IMR-90 (cell line): ENCODE results near the gene PPP4C. TPM values are rescaled to one million over a fixed set of nuclear protein-coding genes. Genes with fewer than 3 reads are reported as not detected.

Experiments used
- ATAC-seq: fragments of 200-7000 bp; cut with Tn5 transposase; 2 replicates; pipeline ENCODE4 v1.9.1; 2020; ENCODE audit warnings: low read depth, mild to moderate bottlenecking, moderate library complexity
- BruUV-seq: library from RNA; stranded (reverse); fragments of 400-500 nt; replicated peaks from 2 replicates; lab custom pipeline; 2021; lab: Mats Ljungman, UMichigan
- CTCF ChIA-PET: fragments of 300-600 bp; formaldehyde crosslinking; extraction: SDS; loops from one replicate; lab custom pipeline; 2021; ENCODE audit warnings: antibody characterized with exemption; lab: Yijun Ruan, JAX
- POLR2A ChIA-PET: fragments of 300-600 bp; sonication (Branson Sonifier 250); formaldehyde crosslinking; loops from one replicate; lab custom pipeline; 2022; ENCODE audit warnings: antibody characterized with exemption; ENCODE audit not compliant: unreplicated experiment; lab: Charles Lee
- DNase-seq: peaks from one replicate; pipeline ENCODE4 v3.0.0; 2013
- H2AFZ ChIP-seq: replicated peaks from 2 replicates; pipeline ENCODE3; 2013; ENCODE audit warnings: low read length, mild to moderate bottlenecking; ENCODE audit not compliant: poor library complexity
- H2AK5ac ChIP-seq: 2 replicates; pipeline ENCODE4 v1.6.1; 2013; ENCODE audit warnings: low read depth, low read length, inconsistent platforms
- H2AK9ac ChIP-seq: replicated peaks from 2 replicates; pipeline ENCODE3; 2013; ENCODE audit warnings: mild to moderate bottlenecking, low read depth, low read length, moderate library complexity; ENCODE audit not compliant: poor library complexity
- H2BK120ac ChIP-seq: 2 replicates; pipeline ENCODE4 v1.6.1; 2013; ENCODE audit warnings: low read depth, low read length, inconsistent platforms
- H2BK15ac ChIP-seq: 3 replicates; pipeline ENCODE4 v1.6.1; 2013; ENCODE audit warnings: low read depth, low read length, inconsistent platforms
- H2BK20ac ChIP-seq: 2 replicates; pipeline ENCODE4 v1.6.1; 2013; ENCODE audit warnings: low read depth, mild to moderate bottlenecking, inconsistent platforms, low read length, moderate library complexity
- H2BK5ac ChIP-seq: 2 replicates; pipeline ENCODE4 v1.6.1; 2013; ENCODE audit warnings: mild to moderate bottlenecking, low read depth, low read length, inconsistent platforms; ENCODE audit not compliant: poor library complexity, severe bottlenecking
- H3K14ac ChIP-seq: replicated peaks from 2 replicates; pipeline ENCODE4 v1.6.1; 2013; ENCODE audit warnings: low read depth, low read length, inconsistent platforms
- H3K18ac ChIP-seq: 2 replicates; pipeline ENCODE4 v1.6.1; 2013; ENCODE audit warnings: low read depth, low read length, control low read depth
- H3K23ac ChIP-seq: 2 replicates; pipeline ENCODE4 v1.6.1; 2013; ENCODE audit warnings: low read depth, low read length, inconsistent platforms
- H3K27ac ChIP-seq: 2 replicates; pipeline ENCODE4 v1.5.1; 2013; ENCODE audit warnings: mild to moderate bottlenecking, control low read depth, low read length; ENCODE audit not compliant: insufficient read depth
- H3K27me3 ChIP-seq: 2 replicates; pipeline ENCODE4 v1.6.1; 2013; ENCODE audit warnings: low read length; ENCODE audit not compliant: control insufficient read depth, insufficient read depth
- H3K36me3 ChIP-seq: 2 replicates; pipeline ENCODE4 v1.6.1; 2013; ENCODE audit warnings: low read length, mixed read lengths; ENCODE audit not compliant: control insufficient read depth, insufficient read depth
- H3K4ac ChIP-seq: 2 replicates; pipeline ENCODE4 v1.6.1; 2013; ENCODE audit warnings: low read depth, low read length, inconsistent platforms
- H3K4me1 ChIP-seq: 2 replicates; pipeline ENCODE4 v1.6.1; 2013; ENCODE audit warnings: low read length, mixed read lengths; ENCODE audit not compliant: control insufficient read depth, insufficient read depth
- H3K4me2 ChIP-seq: 2 replicates; pipeline ENCODE4 v1.6.1; 2013; ENCODE audit warnings: low read depth, mild to moderate bottlenecking, control low read depth, low read length, moderate library complexity
- H3K4me3 ChIP-seq: 2 replicates; pipeline ENCODE4 v1.5.1; 2013; ENCODE audit warnings: low read depth, mild to moderate bottlenecking, control low read depth, low read length, moderate library complexity; ENCODE audit not compliant: insufficient read depth
- H3K56ac ChIP-seq: 2 replicates; pipeline ENCODE4 v1.6.1; 2013; ENCODE audit warnings: low read length, inconsistent platforms; ENCODE audit not compliant: insufficient read depth; ENCODE audit errors: extremely low read depth
- H3K79me1 ChIP-seq, 2 experiments: 2 replicates each; pipeline ENCODE4 v1.6.1; 2013; ENCODE audit warnings: low read length in 2 of 2, inconsistent platforms in 1 of 2, low read depth in 1 of 2
- H3K9ac ChIP-seq: 2 replicates; pipeline ENCODE4 v1.6.1; 2013; ENCODE audit warnings: low read depth, low read length, control low read depth
- H3K9me1 ChIP-seq: 2 replicates; pipeline ENCODE4 v1.6.1; 2013; ENCODE audit warnings: low read length, inconsistent platforms; ENCODE audit not compliant: insufficient read depth
- H3K9me3 ChIP-seq: 2 replicates; pipeline ENCODE4 v1.6.1; 2013; ENCODE audit warnings: low read length; ENCODE audit not compliant: control insufficient read depth, insufficient read depth
- H4K20me1 ChIP-seq: 2 replicates; pipeline ENCODE4 v1.6.1; 2013; ENCODE audit warnings: low read length, inconsistent platforms; ENCODE audit not compliant: insufficient read depth
- H4K5ac ChIP-seq: 2 replicates; pipeline ENCODE4 v1.6.1; 2013; ENCODE audit warnings: mild to moderate bottlenecking, low read depth, low read length, control low read depth
- H4K8ac ChIP-seq, 2 experiments: 2 replicates each; pipeline ENCODE4 v1.6.1; 2013; ENCODE audit warnings: low read depth in 2 of 2, low read length in 2 of 2, control low read depth in 1 of 2, inconsistent platforms in 1 of 2
- H4K91ac ChIP-seq: 2 replicates; pipeline ENCODE4 v1.6.1; 2013; ENCODE audit warnings: low read depth, low read length, inconsistent platforms; ENCODE audit not compliant: insufficient read depth
- CEBPB ChIP-seq: IDR thresholded peaks from 2 replicates; pipeline ENCODE4 v1.6.1; 2012; ENCODE audit warnings: low read depth, low read length, improper control_type of control experiment
- CHD1 ChIP-seq: IDR thresholded peaks from 2 replicates; pipeline ENCODE4 v1.6.1; 2012; ENCODE audit warnings: low read depth, low read length, improper control_type of control experiment
- MAFK ChIP-seq: IDR thresholded peaks from 2 replicates; pipeline ENCODE4 v1.6.1; 2012; ENCODE audit warnings: low read depth, low read length, improper control_type of control experiment
- MXI1 ChIP-seq: IDR thresholded peaks from 2 replicates; pipeline ENCODE4 v1.6.1; 2012; ENCODE audit warnings: low read depth, mild to moderate bottlenecking, low read length, moderate library complexity, borderline replicate concordance
- RAD21 ChIP-seq: IDR thresholded peaks from 2 replicates; pipeline ENCODE4 v1.6.1; 2012; ENCODE audit warnings: low read length, improper control_type of control experiment
- RCOR1 ChIP-seq: IDR thresholded peaks from 2 replicates; pipeline ENCODE4 v1.6.1; 2012; ENCODE audit warnings: mild to moderate bottlenecking, low read length, improper control_type of control experiment; ENCODE audit not compliant: insufficient replicate concordance
- RFX5 ChIP-seq: IDR thresholded peaks from 2 replicates; pipeline ENCODE4 v1.8.0; 2012; ENCODE audit warnings: low read depth, mild to moderate bottlenecking, low read length, moderate library complexity
- SMC3 ChIP-seq: fragments of 150-350 bp; IDR thresholded peaks from 2 replicates; pipeline ENCODE4 v1.6.1; 2016; ENCODE audit warnings: low read depth, mild to moderate bottlenecking, antibody characterized with exemption, low read length, moderate library complexity
- WGBS, 2 experiments: methylation state at CpG; one replicate each; pipeline versions ENCODE4 v1.1.5 to v1.1.7; 2013; ENCODE audit warnings: missing lambda C conversion rate in 2 of 2; ENCODE audit not compliant: insufficient read length in 1 of 2; ENCODE audit errors: extremely low coverage in 2 of 2; 5-methylcytosine and 5-hydroxymethylcytosine counted together
- dilution Hi-C: fragments of 300-500 bp; cut with HindIII; formaldehyde crosslinking; loops from one replicate; pipeline ENCODE4 v1.14.3; 2018; ENCODE audit warnings: low sequenced_read_pairs; ENCODE audit not compliant: unreplicated experiment
- in situ Hi-C: fragments of 300-500 bp; cut with MboI; formaldehyde crosslinking; loops from 3 replicates; pipeline ENCODE4 v1.14.3; 2019; ENCODE audit warnings: low sequenced_read_pairs, inconsistent platforms, mixed read lengths
- intact Hi-C: fragments of 100-400 bp; cut with micrococcal nuclease; formaldehyde crosslinking; loops from 2 replicates; pipeline ENCODE4 v1.10.0; 2022
- polyA plus RNA-seq, 3 experiments: library from polyadenylated mRNA; depleted of rRNA; stranded (reverse); fragments of >200 nt; gene quantifications; 2 replicates each; pipeline ENCODE4 v1.2.3, GENCODE V29; 2012; ENCODE audit warnings: low replicate concordance in 1 of 3
- total RNA-seq: library from RNA; depleted of rRNA; stranded (reverse); fragments of >200 nt; gene quantifications from 2 replicates; pipeline ENCODE4 v1.2.3, GENCODE V29; 2012
- TF ChIP-seq, protein P1 (sequence below): fragments of 150-350 bp; IDR thresholded peaks from 2 replicates; pipeline ENCODE4 v1.6.1; 2017; ENCODE audit warnings: mild to moderate bottlenecking, antibody characterized with exemption, low read length, low read depth

Gene PPP4C
- total and polyA plus RNA-seq, 2 of the 4 experiments (the other 2 are of a cell fraction): 200 to 209 TPM

- in situ Hi-C loops: no loop called here
- dilution Hi-C loops: no loop called here
Observed at GRCh38 chr16:30131869-30132475, 56.2 kb downstream of the PPP4C start.

More at GRCh38 chr16:30131869-30132475, 56.2 kb downstream of the PPP4C start:
- ChIA-PET CTCF (no interaction called here), POLR2A (no interaction called here)
- WGBS, 2 experiments: no CpG with 5 or more reads among the region's 4 CpGs
- H4K20me1 ChIP-seq: no peaks in the 10 kb centered on the region; the same call in 1 of the 2 replicates
- H3K18ac ChIP-seq: no peak overlapping the region
- no peak overlapping the region for H4K91ac ChIP-seq
- peaks cover 4% of the 10 kb centered on the region; the same call in 1 of the 2 replicates for H3K4me1 ChIP-seq
- H2AK5ac ChIP-seq: no peak overlapping the region
- no peak for DNase-seq
- H2AK9ac ChIP-seq: peak overlapping the region; percentile 55
- H2AFZ ChIP-seq: peak overlapping the region; percentile 51
- no peak overlapping the region for H3K4ac ChIP-seq
- no peak overlapping the region for H4K8ac ChIP-seq
- H3K4me2 ChIP-seq: no peak overlapping the region; the same call in 1 of the 2 replicates
- no peak overlapping the region for H2BK20ac ChIP-seq
- no peak overlapping the region for H2BK15ac ChIP-seq
- H3K9ac ChIP-seq: no peak overlapping the region
- no peaks in the 10 kb centered on the region for H3K79me1 ChIP-seq
- H3K4me3 ChIP-seq: no peak overlapping the region
- no peak overlapping the region for H2BK5ac ChIP-seq
- no peak overlapping the region for H3K27ac ChIP-seq
- H2BK120ac ChIP-seq: no peak overlapping the region
- H3K56ac ChIP-seq: no peak overlapping the region
- TF ChIP-seq MAFK: no peak
- no peak for TF ChIP-seq RAD21
- no peak for TF ChIP-seq MXI1
- TF ChIP-seq SMC3: no peak
- no peak for TF ChIP-seq CHD1
- TF ChIP-seq, protein P1, sequence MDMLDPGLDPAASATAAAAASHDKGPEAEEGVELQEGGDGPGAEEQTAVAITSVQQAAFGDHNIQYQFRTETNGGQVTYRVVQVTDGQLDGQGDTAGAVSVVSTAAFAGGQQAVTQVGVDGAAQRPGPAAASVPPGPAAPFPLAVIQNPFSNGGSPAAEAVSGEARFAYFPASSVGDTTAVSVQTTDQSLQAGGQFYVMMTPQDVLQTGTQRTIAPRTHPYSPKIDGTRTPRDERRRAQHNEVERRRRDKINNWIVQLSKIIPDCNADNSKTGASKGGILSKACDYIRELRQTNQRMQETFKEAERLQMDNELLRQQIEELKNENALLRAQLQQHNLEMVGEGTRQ: no peak
- TF ChIP-seq RFX5: no peak
- TF ChIP-seq RCOR1: no peak
- no peak for TF ChIP-seq CEBPB
- peak; percentile 35; the same call in 1 of the 2 replicates for ATAC-seq
- no TSS peak for BruUV-seq
- intact Hi-C loops: no loop called here
- H3K9me1 ChIP-seq: peaks cover 7% of the 10 kb centered on the region; the same call in 1 of the 2 replicates
- H3K9me3 ChIP-seq: no peaks in the 10 kb centered on the region
- H3K36me3 ChIP-seq: no peaks in the 10 kb centered on the region
- H3K14ac ChIP-seq: no peak overlapping the region
- H3K23ac ChIP-seq: no peak overlapping the region
- H3K27me3 ChIP-seq: peaks cover 7% of the 10 kb centered on the region
- no peak overlapping the region for H4K5ac ChIP-seq
